Tibial artery (tissue), 4 donors: ENCODE results near the gene CCDC178.
A peak's percentile ranks its signal among the peaks of the same experiment; 100 is the strongest.

Experiments used
- DNase-seq, 2 donors: peaks; one replicate each; pipeline ENCODE4 v3.0.0-alpha.2; 2019
- H3K27ac ChIP-seq, 2 donors: fragments of 200-600 bp; sonication (generic) in 1 of 2; 1 replicate in 1 of 2; 2 replicates in 1 of 2; pipeline ENCODE4 v1.5.1; 2018 to 2019; ENCODE audit warnings: mild to moderate bottlenecking in 1 of 2
- H3K27me3 ChIP-seq, 2 donors: fragments of 200-600 bp; sonication (generic) in 1 of 2; one replicate each; pipeline versions ENCODE4 v1.5.1 to v1.6.0; 2016 to 2019
- H3K36me3 ChIP-seq, 3 donors: fragments of 200-600 bp; sonication (generic) in 2 of 3; one replicate each; pipeline ENCODE4 v1.5.1; 2016 to 2019; ENCODE audit warnings: mild to moderate bottlenecking in 2 of 3
- H3K4me1 ChIP-seq, 4 donors: fragments of 200-600 bp; sonication (generic) in 2 of 4; 1 replicate in 3 of 4; 2 replicates in 1 of 4; pipeline ENCODE4 v1.5.1; 2016 to 2019
- H3K4me3 ChIP-seq, 2 donors: fragments of 200-600 bp; sonication (generic) in 1 of 2; 1 replicate in 1 of 2; 2 replicates in 1 of 2; pipeline ENCODE4 v1.5.1; 2018 to 2019; ENCODE audit warnings: mild to moderate bottlenecking in 2 of 2
- H3K9me3 ChIP-seq, 3 donors: fragments of 200-600 bp; sonication (generic) in 1 of 3; one replicate each; pipeline ENCODE4 v1.5.1; 2016 to 2019
- CTCF ChIP-seq, 2 experiments: fragments of 200-600 bp in 1 of 2; fragments of 450-650 bp in 1 of 2; IDR thresholded peaks; one replicate each; pipeline ENCODE4 v1.5.1; 2017 to 2019; ENCODE audit warnings: antibody characterized with exemption in 2 of 2, mild to moderate bottlenecking in 1 of 2, moderate library complexity in 1 of 2
- intact Hi-C: fragments of 100-400 bp; cut with DNase I; formaldehyde crosslinking; loops from one replicate; pipeline ENCODE4 v1.15.0; 2023; ENCODE audit warnings: low total_unique reads

CCDC178 gene

GRCh38 chr18:33264566-33264965, 176.0 kb downstream of the CCDC178 start:
- Histone ChIP-seq H3K4me3 (no peak overlapping the region), H3K27ac (no peak overlapping the region), H3K36me3 (no peaks in the 10 kb centered on the region), H3K9me3 (no peaks in the 10 kb centered on the region), H3K27me3 (no peaks in the 10 kb centered on the region), H3K4me1 (no peaks in the 10 kb centered on the region)
- DNase-seq, result no peak
- intact Hi-C loops, result no loop called here
- TF ChIP-seq CTCF (IDR thresholded peaks at IDR 0.05), result no peak

- H3K9me3 ChIP-seq, result peaks cover 0 to 8% (median 0%) of the 10 kb centered on the region in 3 donors
- no peaks in the 10 kb centered on the region for H3K4me1 ChIP-seq
- DNase-seq, result no peak
- no peak for TF ChIP-seq CTCF (IDR thresholded peaks at IDR 0.05)
- no peaks in the 10 kb centered on the region for H3K36me3 ChIP-seq
- no peaks in the 10 kb centered on the region for H3K27me3 ChIP-seq
- H3K4me3 ChIP-seq, result no peak overlapping the region
- H3K27ac ChIP-seq, result no peak overlapping the region
- intact Hi-C loops, result no loop called here
These were observed 201.2 kb downstream of the CCDC178 start for GRCh38 chr18:33239298-33239697.

- Histone ChIP-seq H3K27me3 (no peaks in the 10 kb centered on the region), H3K36me3 (no peaks in the 10 kb centered on the region), H3K27ac (no peak overlapping the region), H3K4me3 (no peak overlapping the region), H3K9me3 (no peaks in the 10 kb centered on the region), H3K4me1 (no peaks in the 10 kb centered on the region)
- no peak for DNase-seq
- intact Hi-C loops, result no loop called here
- no peak for TF ChIP-seq CTCF (IDR thresholded peaks at IDR 0.05)
These were observed 208.2 kb downstream of the CCDC178 start for GRCh38 chr18:33232318-33232626.

GRCh38 chr18:33231474-33232317, 208.8 kb downstream of the CCDC178 start:
- peak; percentile 58 to 78 for TF ChIP-seq CTCF (IDR thresholded peaks at IDR 0.05)
- H3K4me1 ChIP-seq, result no peaks in the 10 kb centered on the region
- no peaks in the 10 kb centered on the region for H3K27me3 ChIP-seq
- H3K4me3 ChIP-seq, result no peak overlapping the region
- intact Hi-C loops, result no loop called here
- no peaks in the 10 kb centered on the region for H3K9me3 ChIP-seq
- H3K27ac ChIP-seq, result no peak overlapping the region
- DNase-seq, result peak; percentile 50 to 59
- H3K36me3 ChIP-seq, result no peaks in the 10 kb centered on the region

GRCh38 chr18:33212363-33212762, 228.2 kb downstream of the CCDC178 start:
- intact Hi-C loops, result no loop called here
- Histone ChIP-seq H3K9me3 (no peaks in the 10 kb centered on the region), H3K4me3 (no peak overlapping the region), H3K36me3 (no peaks in the 10 kb centered on the region), H3K27ac (no peak overlapping the region), H3K4me1 (no peaks in the 10 kb centered on the region), H3K27me3 (no peaks in the 10 kb centered on the region)
- no peak for TF ChIP-seq CTCF (IDR thresholded peaks at IDR 0.05)
- DNase-seq, result no peak
